A549 (cell line): Measurements from ENCODE around the gene GNB1.

Experiments
- KDM1A ChIP-seq: fragments of 200-600 bp; sonication (generic); IDR thresholded peaks from 2 replicates; pipeline ENCODE4 v1.6.1; 2016; ENCODE audit warnings: low read depth, mild to moderate bottlenecking
- POLR2A ChIP-seq: IDR thresholded peaks from 2 replicates; pipeline ENCODE4 v1.6.1; 2012; ENCODE audit warnings: mild to moderate bottlenecking, low read length
- SMC3 ChIP-seq: fragments of >200 bp; sonication (Bioruptor Twin); formaldehyde crosslinking; IDR thresholded peaks from 3 replicates; pipeline ENCODE4 v1.6.1; 2018; ENCODE audit warnings: inconsistent platforms
- TF ChIP-seq, protein P1 (sequence below): fragments of >200 bp; sonication (Bioruptor Twin); formaldehyde crosslinking; IDR thresholded peaks from 3 replicates; pipeline ENCODE4 v1.5.1; 2016
- TF ChIP-seq, protein P2 (sequence below): fragments of 200-600 bp; sonication (generic); IDR thresholded peaks from 2 replicates; pipeline ENCODE4 v1.6.1; 2016; ENCODE audit warnings: antibody characterized with exemption, mild to moderate bottlenecking, moderate library complexity

GRCh38 chr1:1752636-1753606, 138.0 kb downstream of the GNB1 start:
- no peak for TF ChIP-seq POLR2A
- TF ChIP-seq SMC3 = no peak
- TF ChIP-seq, protein P1, sequence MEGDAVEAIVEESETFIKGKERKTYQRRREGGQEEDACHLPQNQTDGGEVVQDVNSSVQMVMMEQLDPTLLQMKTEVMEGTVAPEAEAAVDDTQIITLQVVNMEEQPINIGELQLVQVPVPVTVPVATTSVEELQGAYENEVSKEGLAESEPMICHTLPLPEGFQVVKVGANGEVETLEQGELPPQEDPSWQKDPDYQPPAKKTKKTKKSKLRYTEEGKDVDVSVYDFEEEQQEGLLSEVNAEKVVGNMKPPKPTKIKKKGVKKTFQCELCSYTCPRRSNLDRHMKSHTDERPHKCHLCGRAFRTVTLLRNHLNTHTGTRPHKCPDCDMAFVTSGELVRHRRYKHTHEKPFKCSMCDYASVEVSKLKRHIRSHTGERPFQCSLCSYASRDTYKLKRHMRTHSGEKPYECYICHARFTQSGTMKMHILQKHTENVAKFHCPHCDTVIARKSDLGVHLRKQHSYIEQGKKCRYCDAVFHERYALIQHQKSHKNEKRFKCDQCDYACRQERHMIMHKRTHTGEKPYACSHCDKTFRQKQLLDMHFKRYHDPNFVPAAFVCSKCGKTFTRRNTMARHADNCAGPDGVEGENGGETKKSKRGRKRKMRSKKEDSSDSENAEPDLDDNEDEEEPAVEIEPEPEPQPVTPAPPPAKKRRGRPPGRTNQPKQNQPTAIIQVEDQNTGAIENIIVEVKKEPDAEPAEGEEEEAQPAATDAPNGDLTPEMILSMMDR = no peak
- TF ChIP-seq KDM1A = no peak
- TF ChIP-seq, protein P2, sequence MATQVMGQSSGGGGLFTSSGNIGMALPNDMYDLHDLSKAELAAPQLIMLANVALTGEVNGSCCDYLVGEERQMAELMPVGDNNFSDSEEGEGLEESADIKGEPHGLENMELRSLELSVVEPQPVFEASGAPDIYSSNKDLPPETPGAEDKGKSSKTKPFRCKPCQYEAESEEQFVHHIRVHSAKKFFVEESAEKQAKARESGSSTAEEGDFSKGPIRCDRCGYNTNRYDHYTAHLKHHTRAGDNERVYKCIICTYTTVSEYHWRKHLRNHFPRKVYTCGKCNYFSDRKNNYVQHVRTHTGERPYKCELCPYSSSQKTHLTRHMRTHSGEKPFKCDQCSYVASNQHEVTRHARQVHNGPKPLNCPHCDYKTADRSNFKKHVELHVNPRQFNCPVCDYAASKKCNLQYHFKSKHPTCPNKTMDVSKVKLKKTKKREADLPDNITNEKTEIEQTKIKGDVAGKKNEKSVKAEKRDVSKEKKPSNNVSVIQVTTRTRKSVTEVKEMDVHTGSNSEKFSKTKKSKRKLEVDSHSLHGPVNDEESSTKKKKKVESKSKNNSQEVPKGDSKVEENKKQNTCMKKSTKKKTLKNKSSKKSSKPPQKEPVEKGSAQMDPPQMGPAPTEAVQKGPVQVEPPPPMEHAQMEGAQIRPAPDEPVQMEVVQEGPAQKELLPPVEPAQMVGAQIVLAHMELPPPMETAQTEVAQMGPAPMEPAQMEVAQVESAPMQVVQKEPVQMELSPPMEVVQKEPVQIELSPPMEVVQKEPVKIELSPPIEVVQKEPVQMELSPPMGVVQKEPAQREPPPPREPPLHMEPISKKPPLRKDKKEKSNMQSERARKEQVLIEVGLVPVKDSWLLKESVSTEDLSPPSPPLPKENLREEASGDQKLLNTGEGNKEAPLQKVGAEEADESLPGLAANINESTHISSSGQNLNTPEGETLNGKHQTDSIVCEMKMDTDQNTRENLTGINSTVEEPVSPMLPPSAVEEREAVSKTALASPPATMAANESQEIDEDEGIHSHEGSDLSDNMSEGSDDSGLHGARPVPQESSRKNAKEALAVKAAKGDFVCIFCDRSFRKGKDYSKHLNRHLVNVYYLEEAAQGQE = no peak
